Stimulated activated CD8-positive, alpha-beta memory T cell treated with anti-CD3 and anti-CD28 coated beads, Interleukin-7, amount 100 ng/mL, for 4 hours (primary cell): Measurements from ENCODE around the gene AGAP3.

Experiments
- DNase-seq, 2 donors: peaks; one replicate each; pipeline ENCODE4 v3.0.0-alpha.2; 2020; ENCODE audit warnings: low read depth in 2 of 2

AGAP3 gene

GRCh38 chr7:151088019-151088855 is 2.0 kb downstream of the AGAP3 start:
- DNase-seq = no peak

GRCh38 chr7:151088856-151089699 is 2.8 kb downstream of the AGAP3 start:
- no peak for DNase-seq

- DNase-seq = no peak
Measured at GRCh38 chr7:151089893-151090730, 3.8 kb downstream of the AGAP3 start.

DNA sequence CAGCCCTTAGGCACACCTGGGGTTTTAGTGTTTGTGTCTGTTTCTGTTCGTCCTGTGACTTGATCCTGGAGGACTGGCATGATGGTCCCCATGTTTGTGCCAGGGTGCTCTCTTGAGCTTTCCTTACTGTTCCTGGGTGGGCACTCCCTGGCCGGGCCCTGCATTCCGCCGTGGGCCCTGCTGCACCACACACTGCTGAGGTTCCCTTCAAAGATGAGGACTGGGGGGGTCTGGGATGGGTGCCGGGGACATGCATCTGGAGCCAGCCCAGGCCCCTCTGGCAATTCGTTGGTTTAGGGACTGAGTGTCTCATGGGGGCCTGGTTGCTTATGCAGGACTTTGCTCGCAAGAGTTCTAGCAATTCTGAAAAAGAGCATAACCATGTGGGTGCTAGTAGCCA is 4.7 kb downstream of the AGAP3 start:
- no peak for DNase-seq

DNA sequence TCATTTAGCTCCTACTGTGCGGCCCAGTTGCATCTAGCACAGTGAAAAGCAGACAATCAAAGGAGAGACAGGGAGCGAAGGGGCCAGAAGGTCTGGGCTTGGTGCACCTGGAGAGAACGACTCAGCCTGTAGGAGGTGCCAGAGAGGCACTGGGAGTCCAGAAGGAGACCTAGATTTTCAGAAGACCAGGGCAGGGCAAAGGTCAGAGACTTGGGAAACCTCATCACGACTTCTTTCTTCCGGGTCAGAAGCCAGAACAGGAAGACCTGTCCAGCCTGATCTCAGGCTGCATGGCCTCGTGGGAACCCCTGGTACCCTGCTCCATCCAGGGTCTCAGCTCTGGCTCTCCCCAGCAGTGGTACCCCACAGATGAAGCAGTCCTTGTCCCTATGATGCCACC is 5.2 kb downstream of the AGAP3 start:
- no peak for DNase-seq

DNA sequence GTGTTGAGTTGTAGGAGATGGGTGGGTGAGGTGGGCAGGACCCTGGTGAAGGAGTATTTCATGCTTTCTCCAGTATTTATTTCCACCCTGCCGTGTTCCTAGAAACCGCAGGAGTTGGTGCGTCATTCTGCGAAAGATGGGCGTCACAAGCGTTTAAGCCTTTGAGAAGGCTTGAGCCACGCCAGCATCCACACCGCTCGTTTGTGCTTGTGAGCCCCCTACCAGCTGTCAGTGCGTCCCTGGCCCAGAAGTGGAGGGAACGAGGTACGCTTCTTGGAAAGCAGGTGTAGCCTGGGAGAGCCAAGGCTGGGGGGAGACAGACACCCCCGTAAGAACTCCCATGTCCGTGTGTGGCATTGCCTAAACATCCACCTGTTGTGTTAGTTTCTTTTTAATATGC is 5.7 kb downstream of the AGAP3 start:
- no peak for DNase-seq

GRCh38 chr7:151093748-151094147 is 7.5 kb downstream of the AGAP3 start:
- no peak for DNase-seq

DNA sequence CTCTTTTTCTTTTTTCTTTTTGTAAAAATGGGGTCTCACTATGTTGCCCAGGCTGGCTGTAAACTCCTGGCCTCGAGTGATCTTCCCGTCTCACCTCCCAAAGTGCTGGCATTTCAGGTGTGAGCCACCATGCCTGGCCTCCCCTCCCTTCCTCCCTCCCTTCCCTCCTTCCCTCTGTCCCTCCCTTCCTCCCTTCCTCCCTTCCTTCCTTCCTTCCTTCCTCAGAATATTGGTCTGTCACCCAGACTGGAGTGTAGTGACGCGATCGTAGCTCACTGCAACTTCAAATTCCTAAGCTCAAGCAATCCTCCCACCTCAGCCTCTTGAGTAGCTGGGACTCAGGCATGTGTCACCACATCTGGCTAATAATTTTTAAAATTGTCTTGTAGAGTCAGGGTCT is 8.4 kb downstream of the AGAP3 start:
- no peak for DNase-seq

- DNase-seq = no peak
Measured at GRCh38 chr7:151095123-151095797, 9.0 kb downstream of the AGAP3 start.

- DNase-seq = no peak
Measured at GRCh38 chr7:151095828-151096475, 9.7 kb downstream of the AGAP3 start.

- DNase-seq = no peak
Measured at GRCh38 chr7:151099486-151100211, 13.4 kb downstream of the AGAP3 start.

DNA sequence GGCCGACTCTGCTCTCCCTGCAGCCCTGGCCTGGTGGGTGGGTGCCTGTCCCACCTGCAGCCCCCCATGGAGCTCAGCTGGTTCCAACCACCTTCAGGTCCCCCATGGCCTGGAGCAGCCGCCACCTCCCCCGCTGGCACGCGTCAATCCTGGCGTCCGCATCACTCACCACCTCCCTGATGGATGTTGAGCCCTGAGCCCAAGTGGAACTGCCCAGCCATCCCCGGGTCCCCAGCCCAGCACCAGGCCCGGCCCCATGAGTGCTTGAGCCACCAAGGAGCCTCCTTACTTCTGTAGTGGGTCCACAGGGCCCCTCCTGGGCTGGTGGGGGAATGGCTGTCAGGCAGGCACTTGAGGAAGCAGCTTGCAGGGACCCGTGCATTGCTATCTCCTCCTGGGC is 14.6 kb downstream of the AGAP3 start:
- DNase-seq = no peak

DNA sequence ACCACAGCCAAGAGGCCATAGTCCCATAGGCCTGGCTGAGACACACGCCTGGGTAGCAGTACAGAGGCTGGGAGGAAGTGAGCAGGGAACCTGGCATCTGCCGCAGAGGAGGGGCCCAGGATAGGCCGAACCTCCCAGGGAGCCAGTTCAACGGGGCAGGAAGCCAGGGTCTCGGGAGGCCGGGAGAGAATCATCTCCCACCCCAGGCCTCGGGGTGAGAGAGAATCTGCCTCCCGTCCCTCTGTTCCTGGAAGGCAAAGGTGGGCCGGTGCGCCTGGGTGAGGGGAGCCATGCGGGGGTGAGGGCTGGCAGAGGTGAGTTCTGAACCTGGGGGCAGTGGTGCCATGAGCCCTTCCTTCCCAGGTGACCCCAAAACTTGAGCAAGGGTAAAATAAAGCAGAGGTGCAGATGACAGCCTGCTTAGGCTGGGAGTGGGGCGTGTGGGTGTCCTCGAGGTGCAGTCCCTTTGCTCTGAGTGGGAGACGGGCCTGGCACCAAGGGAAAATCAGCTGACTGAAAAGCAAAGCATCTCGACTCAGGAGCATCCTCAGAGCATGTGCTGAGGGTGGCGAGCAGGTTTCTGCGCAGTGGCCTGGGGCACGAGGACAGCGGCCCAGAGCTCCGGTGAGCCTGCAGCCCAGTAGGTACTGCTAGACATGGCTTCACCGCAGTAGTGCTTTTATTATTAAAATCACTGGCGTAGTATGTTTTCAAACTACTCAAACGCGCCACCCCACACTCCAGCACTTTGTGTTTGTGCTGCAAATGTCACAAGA is 15.5 kb downstream of the AGAP3 start:
- no peak for DNase-seq

DNA sequence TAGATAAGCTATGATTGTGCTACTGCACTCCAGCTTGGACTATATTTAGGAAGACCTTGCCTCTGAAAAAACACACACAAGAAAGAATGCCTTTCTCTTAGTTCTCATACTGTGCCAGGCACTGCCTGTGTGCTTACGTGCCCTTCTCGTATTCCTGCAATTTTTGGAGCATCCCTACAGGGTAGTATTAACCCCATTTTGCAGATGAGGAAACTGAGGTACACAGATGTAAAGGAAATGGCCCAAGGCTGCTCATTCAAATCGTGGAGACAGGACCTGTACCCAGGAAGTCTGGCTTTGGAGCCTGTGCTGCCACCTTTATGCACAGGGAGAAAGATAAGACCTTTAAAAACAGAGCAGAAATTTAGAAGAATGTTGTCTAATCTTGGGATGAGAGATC is 16.7 kb downstream of the AGAP3 start:
- DNase-seq = no peak

DNA sequence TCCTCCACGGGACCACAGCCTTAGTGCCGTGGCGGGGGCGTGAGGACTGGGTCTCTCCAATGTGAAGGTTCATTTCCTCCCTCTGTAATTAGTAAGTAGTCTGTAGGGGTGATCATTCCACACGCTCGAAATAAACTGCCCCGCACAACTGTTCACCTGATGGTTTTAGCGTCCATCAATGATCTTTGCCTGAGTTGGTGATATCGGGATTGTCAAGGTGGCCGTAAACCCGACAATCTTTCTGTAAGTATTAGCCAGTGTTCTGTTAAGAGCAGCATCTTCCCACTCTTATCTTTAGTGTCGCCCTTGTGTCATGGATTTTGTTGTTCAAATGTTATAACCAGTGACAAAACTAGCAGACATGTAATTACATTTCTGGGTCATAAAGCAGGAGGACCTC is 17.7 kb downstream of the AGAP3 start:
- no peak for DNase-seq

GRCh38 chr7:151104411-151105235 is 18.3 kb downstream of the AGAP3 start:
- no peak for DNase-seq

- DNase-seq = no peak
Measured at GRCh38 chr7:151107882-151108281, 21.6 kb downstream of the AGAP3 start.
